HFF-Myc (cell line): Measurements from ENCODE around the gene ANKS1B.

Experiments
- DNase-seq: peaks from one replicate; pipeline ENCODE4 v3.0.0-alpha.2; 2011; ENCODE audit warnings: low read depth; ENCODE audit errors: extremely low read depth
- H3K4me3 ChIP-seq: replicated peaks from 2 replicates; pipeline ENCODE4 v1.5.1; 2011; ENCODE audit warnings: low read depth, mild to moderate bottlenecking, control low read depth, low read length
- TF ChIP-seq, protein P1 (sequence below): IDR thresholded peaks from 2 replicates; pipeline ENCODE4 v1.5.1; 2012; ENCODE audit warnings: mild to moderate bottlenecking, low read depth, low read length, control low read depth; ENCODE audit errors: missing control alignments

The ANKS1B gene

DNA sequence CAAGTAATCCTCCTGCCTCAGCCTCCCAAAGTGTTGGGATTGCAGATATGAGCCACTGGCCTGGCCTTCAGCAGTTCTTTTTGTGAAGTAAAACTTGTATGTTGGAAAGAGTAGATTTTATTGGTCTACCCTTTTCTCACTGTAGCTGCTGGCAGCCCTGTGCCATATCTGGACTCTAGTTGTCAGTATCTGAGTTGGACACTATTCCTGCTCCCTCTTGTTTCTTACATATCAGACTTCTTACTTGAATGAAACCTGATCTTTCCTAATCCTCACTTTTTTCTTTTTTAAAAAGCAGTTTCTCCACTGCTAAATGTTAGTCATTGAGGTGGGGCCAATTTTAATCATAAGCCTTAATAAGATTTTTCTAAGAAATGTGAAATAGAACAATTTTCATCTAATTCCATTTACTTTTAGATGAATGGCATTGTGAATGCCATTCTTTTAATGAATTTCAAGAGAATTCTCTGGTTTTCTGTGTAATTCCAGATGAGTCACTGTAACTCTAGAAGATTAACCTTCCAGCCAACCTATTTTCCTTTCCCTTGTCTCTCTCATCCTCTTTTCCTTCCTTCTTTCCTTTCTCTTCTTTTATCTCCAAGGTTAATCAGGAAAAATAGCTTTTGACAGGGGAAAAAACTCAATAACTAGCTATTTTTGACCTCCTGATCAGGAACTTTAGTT, 1250.9 kb downstream of the ANKS1B start:
- H3K4me3 ChIP-seq: no peak overlapping the region
- no peak for DNase-seq
- TF ChIP-seq, protein P1, sequence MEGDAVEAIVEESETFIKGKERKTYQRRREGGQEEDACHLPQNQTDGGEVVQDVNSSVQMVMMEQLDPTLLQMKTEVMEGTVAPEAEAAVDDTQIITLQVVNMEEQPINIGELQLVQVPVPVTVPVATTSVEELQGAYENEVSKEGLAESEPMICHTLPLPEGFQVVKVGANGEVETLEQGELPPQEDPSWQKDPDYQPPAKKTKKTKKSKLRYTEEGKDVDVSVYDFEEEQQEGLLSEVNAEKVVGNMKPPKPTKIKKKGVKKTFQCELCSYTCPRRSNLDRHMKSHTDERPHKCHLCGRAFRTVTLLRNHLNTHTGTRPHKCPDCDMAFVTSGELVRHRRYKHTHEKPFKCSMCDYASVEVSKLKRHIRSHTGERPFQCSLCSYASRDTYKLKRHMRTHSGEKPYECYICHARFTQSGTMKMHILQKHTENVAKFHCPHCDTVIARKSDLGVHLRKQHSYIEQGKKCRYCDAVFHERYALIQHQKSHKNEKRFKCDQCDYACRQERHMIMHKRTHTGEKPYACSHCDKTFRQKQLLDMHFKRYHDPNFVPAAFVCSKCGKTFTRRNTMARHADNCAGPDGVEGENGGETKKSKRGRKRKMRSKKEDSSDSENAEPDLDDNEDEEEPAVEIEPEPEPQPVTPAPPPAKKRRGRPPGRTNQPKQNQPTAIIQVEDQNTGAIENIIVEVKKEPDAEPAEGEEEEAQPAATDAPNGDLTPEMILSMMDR: no peak

DNA sequence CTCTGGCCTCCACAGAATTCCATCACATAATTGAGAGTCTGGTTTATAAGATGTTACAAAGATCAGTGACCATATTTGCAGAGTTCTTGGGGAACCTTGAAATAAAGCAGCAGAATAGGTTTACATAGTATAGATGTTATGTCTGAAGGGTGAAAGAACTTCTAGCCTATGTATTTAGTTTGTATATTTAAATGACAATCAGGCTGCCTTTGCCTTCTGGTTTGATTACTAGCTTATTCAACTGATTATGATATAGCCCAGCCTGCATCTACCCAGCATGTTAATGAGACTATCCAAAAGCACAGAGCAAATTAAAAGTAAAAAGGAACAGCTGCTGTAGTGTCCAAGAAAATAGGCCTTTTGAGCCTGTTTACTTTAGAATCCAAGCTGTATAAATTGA, 1254.3 kb downstream of the ANKS1B start:
- DNase-seq: no peak
- H3K4me3 ChIP-seq: no peak overlapping the region
- TF ChIP-seq, protein P1: no peak

DNA sequence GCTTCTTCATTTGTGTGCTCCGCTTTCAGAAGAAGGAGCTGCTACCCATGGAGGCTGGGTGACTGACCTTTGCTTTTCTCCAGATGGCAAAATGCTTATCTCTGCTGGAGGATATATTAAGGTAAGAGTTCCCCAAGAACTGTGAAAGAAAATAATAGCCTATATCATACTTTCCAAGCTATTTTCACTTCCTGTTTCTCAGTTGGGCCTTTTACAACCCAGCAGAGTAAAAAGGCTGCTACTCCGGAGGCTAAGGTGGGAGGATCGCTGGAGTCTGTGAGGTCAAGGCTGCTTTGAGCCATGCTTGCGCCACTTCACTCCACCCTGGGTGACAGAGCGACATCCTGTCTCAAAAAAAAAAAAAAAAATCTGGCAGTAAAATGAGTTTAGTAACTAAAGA, 1257.5 kb downstream of the ANKS1B start:
- DNase-seq: no peak
- no peak overlapping the region for H3K4me3 ChIP-seq
- TF ChIP-seq, protein P1: no peak

DNA sequence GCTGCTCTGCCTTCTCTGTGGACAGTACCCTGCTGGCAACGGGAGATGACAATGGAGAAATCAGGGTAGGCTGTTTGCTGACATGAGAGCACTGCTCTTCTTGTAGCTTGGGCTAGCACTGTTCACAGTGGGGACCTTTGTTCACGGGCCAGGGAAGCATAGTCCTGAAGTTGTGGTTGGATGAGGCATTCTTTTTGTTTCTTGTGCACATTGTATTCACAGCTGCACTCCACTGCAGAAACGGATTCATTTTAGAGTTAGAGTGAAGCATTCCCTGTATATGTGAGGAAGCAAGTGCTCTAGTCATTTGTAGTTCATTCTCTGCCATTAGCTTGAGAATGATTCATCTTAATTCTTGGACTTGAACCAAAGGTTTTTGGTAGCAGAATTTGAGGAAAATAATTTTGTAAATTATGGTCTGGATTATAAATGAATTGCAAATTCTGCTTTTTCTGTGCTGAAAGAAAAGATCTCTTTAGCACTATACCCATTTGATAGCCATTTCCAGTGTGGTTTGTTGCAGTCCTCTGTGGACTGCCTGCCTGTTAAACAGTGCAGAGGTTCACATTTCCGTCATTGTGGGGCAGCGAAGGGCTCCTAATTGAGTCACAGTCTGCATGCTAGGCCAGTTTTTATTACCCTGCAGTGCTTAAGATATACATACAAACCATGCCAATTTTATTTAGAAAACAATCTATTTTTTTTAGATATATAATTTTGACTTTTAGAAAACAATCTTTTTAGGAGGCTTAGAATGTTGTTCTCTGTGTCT, 1259.1 kb downstream of the ANKS1B start:
- H3K4me3 ChIP-seq: no peak overlapping the region
- DNase-seq: peak; percentile 33
- TF ChIP-seq, protein P1: peak; percentile 61

DNA sequence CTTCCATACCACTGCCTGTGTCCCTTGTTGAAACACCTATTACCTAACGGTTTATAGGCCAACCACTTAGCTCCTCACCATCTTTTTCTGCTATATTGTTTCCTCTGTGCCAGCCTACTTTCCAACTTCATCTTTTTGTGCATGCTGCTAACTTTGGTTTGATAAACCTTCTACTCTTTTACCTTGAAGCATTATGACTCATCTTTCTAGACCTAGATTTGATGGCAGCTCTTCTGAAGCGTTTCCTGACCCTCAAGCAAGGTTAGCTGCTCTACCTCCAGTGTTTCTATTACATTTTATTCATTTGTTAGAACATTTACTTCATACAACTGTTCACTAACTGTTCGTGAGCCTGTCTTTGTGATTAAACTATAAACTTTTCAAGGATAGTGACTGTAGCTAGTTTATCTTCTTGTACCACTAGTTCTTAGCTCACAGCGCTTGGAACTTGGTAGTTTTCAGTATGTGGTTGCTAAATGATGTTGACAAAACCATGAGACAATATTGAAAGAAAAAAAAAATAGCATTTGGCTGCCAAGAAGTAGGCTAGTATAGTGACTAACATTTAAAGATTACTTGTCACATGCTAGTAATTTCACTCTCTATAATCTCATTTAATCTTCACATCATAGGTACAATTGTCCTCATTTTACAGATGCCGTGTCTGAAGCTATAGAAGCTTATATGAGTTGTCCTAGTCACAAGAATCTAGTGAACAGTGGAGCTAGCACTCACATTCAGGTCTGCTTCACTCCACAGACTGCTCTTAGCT, 1260.2 kb downstream of the ANKS1B start:
- no peak for DNase-seq
- TF ChIP-seq, protein P1: no peak
- no peak overlapping the region for H3K4me3 ChIP-seq

DNA sequence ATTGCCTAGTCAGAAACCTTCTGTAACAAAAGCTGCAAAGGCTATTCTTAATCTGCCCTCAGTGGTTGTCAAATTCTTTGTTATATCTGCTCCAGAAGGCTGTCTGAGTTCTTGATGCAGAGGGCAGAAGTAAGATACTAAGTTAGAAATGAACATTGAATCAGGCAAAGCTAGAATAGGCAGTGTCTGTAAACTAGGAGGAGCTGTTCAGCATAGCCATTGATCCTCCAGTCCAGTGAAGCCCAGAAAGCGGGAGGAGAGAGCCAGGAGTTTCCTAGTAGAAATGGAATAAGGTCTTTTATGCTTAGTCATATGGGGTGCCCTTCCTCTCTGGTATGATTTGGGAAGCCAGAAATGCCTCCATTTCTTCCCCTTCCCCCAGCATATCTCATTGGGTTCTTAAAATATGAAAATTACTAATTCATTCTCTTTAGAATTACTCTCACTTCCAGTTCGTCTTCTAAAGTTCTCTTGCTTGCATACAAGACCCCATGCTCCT, 1263.5 kb downstream of the ANKS1B start:
- TF ChIP-seq, protein P1: no peak
- DNase-seq: no peak
- no peak overlapping the region for H3K4me3 ChIP-seq
